NCI-H774 (cell line): ENCODE measurements around the gene RAB29.
"Not testable (repeated sequence)": the region's sequence is repeated elsewhere in the genome, so short reads cannot be mapped to it uniquely, and the experiment has no call there.

ENCODE experiments used
- DNase-seq: peaks from one replicate; lab custom pipeline; 2025; lab: John Stamatoyannopoulos, UW

The RAB29 gene, protein sequence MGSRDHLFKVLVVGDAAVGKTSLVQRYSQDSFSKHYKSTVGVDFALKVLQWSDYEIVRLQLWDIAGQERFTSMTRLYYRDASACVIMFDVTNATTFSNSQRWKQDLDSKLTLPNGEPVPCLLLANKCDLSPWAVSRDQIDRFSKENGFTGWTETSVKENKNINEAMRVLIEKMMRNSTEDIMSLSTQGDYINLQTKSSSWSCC

DNA sequence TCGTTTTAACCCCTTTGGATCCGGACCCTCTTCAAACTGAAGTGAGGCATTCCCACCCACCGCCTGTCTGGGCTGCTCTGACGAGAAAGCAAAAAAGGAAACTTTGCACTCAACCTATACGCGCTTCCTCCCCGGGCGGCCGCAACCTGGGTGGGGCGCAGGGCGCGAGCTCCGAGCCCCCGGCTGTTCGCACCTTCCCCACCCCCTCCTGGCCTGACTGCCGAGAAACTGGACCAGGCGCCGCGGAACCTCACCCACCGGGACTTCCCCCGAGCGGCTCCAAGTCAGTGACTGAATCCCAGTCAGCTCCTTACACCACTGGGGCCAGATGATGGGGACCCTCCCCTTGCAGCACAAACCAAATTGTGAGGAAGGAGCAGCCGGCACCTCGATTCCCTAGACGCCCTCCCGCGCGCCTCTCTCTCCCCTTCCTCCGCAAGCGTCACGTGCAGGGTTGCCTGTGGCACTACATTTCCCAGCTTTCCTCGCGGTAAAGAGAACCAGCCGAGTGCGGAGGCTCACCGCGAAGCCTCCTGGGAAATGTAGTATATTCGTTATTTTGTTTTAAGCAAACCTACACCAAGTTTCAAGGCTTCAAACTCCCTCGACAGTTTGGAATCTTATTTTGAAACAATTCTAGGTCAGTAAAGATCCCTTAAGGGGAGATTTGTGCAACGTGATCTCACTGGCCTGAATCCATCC, at the start of gene RAB29:
Gene RAB29, minus strand, starts transcription at position 468 of the 702 bp plus-strand sequence. CDS start 526 bp downstream, outside the sequence.
- DNase-seq, result peak; percentile 73

DNA sequence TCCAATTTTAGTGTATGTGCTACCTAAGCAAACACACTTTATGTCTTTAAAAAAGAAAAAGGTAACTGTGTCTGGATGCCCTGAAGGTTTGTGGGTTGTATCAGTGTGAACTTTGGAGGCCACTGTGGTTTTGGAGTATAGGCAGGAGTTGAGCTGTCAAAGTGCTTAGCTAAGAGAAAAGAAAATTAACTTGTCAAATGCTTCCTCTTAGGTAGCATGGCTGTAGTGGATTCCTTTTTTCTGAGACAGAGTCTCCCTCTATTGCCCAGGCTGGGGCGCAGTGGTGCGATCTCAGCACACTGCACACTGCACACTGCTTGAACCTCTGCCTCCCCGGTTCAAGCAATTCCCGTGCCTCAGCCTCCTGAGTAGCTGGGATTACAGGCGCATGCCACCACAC, 48.9 kb upstream of the RAB29 start:
- no peak for DNase-seq

DNA sequence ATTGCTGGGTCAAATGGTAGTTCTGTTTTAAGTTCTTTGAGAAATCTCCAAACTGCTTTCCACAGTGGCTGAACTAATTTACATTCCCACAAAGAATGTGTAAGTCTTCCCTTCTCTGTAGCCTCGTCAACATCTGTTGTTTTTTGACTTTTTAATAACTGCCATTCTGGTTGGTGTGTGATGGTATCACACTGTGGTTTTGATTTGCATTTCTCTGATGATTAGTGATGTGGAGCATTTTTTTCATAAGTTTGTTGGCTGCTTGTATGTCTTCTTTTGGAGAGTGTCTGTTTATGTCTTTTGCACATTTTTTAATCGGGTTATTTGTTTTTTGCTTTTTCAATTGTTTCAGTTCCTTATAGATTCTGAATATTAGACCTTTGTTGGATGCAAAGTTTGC, 48.0 kb upstream of the RAB29 start:
- not testable (repeated sequence) for DNase-seq

DNA sequence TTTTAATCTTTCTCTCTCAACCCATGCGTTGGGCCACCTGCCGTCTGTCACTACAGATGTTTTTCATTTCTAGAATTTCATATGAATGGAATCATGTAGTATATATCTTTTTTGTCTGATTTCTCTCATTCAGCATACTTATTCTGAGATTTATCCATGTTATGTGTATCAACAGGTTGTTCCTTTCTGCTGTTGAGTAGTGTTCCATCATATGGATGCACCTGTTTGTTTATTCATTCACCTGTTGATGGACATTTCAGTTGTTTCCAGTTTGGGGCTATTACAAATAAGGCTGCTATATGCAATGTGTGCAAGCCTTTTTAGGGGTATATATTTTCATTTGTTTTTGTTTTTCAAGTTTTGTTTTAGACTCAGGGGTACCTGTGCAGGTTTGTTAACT, 47.1 kb upstream of the RAB29 start:
- no peak for DNase-seq

DNA sequence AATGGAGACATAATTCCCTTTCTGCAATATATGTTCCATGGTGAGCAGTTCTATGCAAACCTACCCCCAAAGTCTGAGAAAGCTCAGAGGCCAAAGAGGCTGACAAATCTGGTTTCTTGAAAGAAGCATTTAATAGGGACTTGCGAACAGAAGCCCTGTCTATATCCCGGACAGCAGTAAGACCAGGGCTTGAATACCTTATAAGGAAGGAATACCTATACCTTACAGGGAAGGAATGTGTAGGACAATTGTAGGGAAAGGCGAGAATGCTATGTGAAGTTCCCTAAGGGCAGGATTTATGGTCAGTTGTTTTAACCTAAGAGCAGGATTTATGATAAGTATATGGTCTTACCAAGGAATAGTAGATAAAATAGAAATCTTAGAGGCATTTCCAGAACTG, 42.7 kb upstream of the RAB29 start:
- DNase-seq, result no peak

DNA sequence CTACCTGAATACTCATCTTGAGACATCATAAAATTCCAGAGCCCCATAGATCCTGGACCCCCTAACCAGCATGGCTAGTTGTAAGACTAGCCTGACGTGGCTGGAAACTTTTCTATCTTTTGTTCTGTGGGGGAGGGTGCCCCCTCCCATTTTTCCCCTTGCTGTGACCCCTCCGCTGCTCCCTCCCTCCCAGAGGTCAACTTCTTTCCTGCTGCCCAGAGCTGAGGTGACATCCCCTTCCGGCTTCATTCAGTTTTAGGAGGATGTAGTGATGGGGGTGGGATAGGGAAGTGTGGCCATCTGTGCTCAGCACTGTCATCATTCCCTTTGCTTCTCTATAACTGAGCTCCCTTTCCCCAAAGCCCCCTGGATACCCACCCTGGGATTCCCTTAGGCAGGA, 42.1 kb upstream of the RAB29 start:
- DNase-seq, result no peak

DNA sequence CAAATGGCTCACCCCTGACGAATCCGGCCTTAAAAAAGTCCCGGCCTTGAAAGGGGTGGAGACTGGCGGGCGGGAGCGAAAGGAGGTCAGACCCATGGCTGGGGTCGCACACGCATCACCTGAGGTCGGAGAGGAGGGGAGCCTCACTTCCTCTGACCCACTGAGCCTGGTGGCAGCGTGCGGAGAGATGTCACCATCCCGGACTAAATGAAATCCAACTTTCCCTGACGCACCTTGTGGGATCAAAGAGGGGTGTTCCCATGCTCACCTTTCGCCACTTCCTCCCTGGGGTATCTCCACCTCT, 38.4 kb upstream of the RAB29 start:
- no peak for DNase-seq

DNA sequence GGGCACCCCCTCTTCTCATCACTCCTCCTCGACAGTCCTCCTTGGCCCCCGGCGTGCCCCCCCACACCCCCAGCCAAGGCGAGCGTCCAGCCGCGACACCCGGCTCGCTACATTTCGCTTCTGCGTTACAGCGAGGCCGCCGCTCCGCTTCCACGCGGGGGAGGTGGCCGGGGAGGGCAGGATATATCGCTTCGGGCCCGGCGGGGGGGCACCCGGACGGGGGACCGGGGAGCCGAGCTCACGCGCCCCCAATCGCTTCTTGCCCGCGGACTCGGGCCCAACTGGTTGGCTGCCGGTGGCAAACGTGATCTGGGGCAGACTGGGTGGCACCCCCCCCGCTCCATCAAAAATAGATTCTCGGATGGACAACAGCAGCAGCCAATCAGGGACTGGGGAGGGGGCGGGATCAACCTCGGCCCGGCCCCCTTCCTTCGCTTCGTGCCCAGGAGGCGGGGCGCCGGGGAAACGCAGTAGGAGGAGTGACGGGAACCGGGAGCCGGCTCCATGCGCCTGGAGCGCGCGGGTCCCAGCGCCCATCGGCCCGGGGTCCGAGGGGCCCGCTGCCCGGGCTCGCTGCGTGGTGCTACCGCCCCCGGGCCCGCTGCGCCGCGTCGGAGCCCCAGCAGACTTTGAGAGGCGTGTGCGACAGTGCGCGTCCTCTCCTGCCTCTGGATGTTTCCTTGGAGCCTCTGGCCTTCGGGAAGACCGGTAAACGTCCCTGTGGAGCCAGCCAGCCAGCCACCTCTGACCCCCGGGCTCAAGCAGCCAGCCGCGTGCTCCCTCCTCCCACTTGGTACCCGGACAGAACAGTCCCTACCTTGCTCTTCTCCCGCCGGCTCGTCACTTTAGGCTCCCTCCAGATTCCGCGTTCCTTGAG, 37.8 kb upstream of the RAB29 start, which contains the start of gene SLC41A1:
Gene SLC41A1, minus strand, starts transcription at position 321 of the 877 bp plus-strand sequence. CDS start 2,757 bp downstream, outside the sequence.
- peak; percentile 92 for DNase-seq

DNA sequence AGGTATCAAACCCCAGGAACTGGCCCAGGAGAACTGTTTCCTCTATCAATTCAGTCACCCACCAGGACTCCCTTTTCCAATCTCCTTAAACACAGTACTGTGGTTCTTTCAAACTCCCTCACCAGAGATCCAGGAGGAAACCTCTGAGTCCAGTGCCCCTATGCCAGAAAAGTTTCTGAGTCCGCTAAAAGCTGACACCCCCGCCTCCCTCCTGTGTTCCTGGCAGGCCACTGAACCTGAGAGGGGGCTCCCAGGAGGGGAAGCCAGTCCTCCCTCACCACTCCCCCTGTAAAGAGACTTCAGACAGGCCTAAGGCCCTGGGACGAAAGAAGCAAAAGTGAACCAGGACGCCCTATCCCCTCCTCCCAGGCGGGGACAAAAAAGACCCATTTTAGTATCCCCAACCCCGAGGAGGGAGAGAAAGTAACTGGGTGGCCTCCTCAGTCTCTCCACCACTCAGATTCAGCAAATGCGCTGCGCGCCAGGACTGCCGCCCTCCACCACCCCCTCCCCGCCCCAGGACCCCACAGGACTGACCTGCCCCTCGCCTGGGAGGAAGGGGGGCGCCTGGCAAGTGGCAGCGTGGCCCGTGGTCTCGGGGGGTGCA, 37.1 kb upstream of the RAB29 start:
- DNase-seq, result no peak

DNA sequence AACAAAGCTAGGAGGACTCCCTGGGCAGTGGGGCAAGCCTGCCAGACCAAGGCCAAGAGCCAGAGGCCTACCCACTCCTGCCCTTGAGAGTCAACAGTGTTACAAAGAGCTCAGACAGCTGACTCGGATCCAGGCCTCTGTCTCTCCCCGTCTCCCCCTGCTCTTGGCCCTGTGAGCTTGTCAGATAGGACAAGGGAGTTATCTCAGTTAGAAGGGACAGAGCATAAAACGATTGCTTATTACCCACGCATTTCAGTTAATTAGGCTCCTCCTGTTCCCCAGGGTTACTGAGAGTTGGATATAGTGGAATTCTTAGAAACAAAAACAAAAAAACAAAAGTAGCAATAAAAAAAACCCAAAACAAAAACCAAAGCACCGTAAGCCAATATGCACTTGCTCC, 36.4 kb upstream of the RAB29 start:
- DNase-seq, result no peak

DNA sequence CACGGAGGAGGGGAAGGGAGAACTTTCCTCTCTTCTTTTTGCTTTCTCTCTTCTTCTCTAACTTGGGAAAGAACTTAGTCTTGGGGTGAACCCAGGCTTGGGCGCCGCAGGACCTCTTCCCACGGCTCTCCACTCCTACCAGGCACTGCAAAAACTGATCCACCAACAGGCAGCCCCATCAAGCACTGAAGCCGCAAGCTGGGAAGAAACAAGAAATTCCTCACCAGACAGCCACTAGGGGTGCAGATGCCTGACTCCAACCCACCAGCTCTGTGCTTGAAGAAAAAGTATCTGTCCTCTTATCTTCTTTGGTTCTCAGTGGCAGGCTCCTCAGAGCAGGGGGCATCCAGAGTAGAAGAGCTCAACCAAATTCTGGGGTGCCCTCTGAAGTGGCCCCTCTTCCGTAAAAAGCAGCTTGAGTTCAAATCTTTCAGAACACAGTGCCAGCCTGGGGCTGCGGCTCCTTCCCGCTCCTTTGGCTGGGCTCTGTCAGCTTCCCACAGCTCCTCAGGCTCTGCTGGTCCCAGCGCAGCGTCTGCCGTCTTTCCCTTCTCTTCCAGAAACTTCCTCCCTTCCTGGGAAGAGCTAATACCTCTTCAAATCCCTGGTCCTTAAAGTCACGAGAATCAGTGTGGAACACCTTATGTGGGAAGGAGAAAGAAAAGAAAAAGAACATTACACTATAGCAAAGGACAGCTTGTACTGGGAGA, 35.3 kb upstream of the RAB29 start:
- no peak for DNase-seq

DNA sequence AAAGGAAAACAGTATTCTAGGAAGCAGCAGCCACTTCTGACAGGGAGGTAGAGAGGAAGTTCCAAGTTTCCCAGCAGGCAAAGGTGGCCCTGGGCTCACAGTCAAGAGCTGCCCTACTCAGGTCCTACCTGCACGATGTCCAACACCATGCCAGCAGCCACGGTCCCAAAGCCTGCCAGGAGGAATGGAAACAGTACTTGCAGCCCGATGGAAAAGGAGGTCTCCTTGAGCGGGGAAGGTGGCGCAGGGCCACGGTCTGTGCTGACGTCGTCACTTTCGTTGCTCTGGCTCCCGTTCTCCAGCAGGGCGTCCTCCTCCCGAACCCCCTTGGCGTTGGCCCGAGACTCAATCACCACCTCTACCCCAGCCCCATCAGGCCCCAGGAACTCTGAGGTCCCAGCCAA, 34.7 kb upstream of the RAB29 start:
- no peak for DNase-seq

DNA sequence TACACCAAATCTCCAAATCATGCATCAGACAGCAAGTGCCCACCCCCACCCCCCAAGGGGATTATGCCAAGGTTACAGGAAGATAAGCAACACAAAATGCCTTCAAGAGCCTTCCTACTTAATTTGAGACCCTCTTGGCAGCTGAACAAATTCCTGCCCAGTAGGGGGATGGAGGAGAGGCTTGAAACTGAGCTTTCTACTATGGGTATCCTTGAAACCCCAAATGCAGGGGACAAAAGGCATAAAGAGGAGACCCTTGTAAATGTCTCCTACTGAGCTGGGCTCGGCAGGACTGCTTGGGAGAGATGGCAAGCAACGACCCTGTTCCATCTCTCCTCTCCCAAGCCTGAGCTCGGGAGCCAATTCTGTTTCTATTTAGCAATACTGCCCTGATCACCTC, 34.2 kb upstream of the RAB29 start:
- no peak for DNase-seq

DNA sequence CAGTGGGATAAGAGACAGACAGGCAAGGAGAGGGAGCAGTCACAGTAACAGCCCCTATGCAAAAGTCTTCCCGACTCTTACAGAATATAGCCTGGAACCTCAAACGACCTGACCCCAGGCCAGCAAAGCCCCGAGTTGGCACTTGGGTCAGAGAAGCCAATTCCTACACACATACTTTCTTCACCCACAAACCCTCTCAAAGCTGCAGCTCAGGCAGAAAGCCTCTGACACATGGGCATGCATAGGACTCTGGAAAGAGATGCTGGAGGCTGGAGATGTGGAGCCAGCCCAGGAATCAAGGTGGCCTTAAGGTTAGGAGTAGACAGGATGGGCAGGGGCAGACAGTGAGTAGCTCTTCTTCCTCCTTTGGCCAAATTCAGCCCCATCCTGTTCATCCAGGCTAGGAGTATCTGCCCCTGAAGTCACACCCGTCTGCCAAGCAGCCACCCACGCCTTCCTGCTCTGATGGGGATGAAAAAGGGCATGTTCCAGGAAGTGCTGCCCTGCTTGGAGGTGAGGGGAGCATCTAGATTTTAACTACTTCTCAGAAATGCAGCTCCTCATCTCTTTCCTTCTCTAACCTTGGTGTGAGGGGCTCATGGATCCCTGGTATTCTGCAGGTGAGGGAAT, 29.9 kb upstream of the RAB29 start:
- no peak for DNase-seq

DNA sequence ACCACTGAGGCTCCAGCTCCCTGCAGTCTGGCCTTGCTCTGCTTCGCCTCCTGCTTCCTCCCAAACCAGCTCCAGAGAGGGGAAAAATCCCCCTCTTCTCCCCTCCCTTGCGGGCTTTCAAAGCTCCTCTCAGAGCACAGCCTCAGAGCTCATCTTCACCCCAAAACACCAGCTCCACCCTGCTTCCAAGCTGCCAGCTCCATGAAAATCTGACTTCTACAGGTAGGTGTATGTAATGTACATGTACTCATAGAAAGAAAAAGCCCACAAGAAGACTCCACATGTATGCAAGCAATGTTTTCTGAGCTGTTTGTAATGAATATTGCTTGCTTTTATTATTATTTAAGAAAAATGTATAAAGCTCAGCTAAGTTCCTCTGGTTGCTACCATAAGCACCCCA, 29.3 kb upstream of the RAB29 start:
- DNase-seq, result no peak

DNA sequence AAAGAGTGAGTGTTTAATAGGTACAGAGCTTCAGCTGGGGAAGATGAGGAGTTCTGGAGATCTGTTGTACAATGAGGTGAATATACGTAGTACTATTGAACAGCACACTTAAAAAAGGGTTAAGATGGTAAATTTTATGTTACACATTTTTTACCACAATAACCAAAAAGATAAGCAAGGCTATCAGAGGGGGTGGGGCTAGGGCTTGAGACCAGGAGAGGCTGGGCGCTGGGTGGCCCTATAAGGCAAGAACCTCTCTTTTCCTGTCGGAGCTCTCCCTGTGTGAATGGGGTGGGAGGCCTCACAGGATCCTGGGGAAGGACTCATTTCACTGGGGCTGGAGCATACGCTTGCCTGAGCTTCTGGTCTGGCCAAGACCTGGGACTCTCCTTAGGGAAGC, 28.7 kb upstream of the RAB29 start:
- DNase-seq, result no peak

DNA sequence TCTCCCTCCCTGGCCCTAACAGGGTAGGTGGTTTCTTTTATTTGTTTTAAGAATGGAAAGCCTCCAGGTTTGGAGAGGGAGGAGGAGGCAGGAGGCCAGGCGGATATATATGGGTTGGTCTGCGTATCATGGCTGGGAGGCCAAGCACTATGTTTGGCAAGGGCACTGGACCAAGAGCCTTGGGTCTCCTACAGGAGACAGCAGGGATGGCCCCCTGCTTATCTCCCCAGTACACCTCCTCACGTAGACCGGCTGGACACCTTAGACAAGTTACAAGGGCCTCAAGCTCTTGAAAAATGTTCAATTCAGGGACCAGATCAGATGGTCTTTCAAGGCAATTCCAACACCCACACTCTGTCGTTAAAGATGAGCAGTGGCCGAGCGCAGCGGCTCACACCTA, 26.8 kb upstream of the RAB29 start:
- DNase-seq, result no peak

DNA sequence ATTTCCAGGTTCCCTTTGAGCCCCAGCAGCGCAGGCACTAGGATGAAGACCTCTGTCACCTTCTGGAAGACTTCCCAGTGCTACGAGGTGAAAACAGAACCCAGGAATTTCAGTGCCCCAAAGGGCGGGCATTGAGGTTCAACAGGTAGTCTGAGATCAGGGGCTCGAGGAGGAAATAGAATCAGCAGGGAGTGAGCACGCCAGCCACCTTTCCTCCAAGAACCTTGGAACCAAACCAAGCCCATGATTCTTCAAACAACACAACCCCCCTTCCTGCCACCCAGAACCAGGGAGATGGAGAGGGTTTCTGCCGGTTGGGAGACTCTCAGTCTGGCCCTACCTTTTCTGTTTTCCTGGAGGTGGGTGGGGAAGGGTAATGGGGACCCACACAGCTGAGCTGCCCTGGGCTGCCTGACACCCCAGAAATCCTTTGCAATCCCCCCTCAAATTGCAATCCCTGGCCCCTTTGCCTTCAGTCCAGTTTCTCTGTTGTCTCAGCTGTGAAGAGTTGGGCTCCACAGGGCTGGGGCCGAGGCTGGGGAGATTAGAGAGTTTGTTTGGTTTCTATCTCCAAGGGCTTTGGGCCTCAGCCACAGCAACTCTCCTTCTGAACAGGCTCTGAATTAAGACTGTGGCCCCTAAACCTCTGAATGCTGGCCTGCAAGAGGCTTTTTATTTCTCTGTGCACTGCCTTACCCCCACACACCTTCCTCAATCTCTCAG, 25.9 kb upstream of the RAB29 start:
- DNase-seq, result no peak

DNA sequence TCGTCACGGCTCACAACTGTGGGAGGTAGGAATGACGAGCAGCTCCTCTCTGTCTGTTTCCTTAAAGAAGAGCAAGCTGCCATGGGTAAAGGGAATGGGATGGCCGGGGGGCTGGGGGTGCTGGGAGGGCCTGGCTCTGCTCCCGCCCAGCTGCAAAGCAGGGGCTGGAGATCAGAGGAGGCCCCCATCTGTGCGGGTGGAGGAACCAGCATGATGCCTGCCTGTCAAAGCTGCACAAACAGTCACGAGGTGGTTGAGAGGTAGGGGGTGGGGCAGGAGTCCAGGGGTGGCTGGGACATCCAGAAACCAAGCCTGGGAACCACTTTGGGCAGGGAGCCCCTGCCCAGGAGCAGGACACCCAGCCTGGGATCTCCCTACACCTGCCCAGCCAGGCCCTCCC, 25.1 kb upstream of the RAB29 start:
- DNase-seq, result no peak

DNA sequence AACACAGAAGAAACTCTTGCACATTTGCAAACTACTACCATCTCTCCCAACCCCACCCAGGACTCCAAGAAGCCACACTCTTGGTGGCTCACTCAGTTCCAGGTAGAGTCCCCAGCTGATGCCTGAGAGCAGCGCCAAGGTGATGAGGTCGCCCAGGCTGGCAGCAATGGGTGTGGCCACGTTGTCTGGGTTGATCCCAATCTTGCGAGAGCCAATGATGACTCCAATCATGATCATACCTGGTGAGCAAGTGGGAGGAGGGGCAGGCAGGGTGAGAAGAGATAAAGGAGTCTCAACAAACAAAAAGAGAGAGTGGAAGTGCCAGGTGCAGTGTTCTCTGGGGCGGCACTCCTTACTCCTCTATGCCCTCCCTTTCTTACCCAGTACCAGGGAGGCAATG, 23.3 kb upstream of the RAB29 start:
- no peak for DNase-seq

DNA sequence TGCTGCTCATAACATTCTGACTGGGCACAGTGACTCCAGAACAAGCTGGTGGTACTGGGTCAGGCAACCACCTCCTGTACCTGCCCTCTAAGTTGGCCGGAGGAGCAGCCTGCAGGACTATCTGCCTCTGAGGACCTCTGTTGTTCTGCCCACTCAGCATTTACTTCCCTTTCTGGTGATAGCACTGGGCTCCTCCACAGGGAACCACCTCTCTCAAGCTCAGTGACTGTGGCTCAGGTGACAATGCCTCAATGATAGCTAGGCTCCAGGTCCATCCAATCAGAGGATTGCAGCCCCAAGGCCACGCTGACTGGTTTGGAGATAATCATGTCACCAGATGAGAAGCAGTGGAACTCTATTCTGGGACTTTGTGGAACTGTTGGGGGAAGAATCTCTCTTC, 21.9 kb upstream of the RAB29 start:
- no peak for DNase-seq
